ENCODE data around the gene PRM3. TPM values are rescaled to one million over a fixed set of nuclear protein-coding genes. Genes with fewer than 3 reads are reported as not detected.

The PRM3 gene
- polyA plus RNA-seq, 2 of the 4 experiments (the other 2 are of a cell fraction), result not detected

GRCh38 chr16:11256661-11257130 lies 16.7 kb downstream of the PRM3 start:
- peak overlapping the region; percentile 81 for H3K4me3 ChIP-seq
- H3K27ac ChIP-seq, result peak overlapping the region; percentile 94 to 95
- 0 out of 3 replicates have a peak, but pooled peaks cover 5% of the 10 kb centered on the region for H3K4me1 ChIP-seq
- peak; percentile 38 to 48 for DNase-seq (ENCODE audit: low read depth in 1 of 2, low spot score in 1 of 2)
- no peaks in the 10 kb centered on the region for H3K9me3 ChIP-seq
- TF ChIP-seq CBX8 (IDR thresholded peaks at IDR 0.05) (no peak), E2F6 (IDR thresholded peaks at IDR 0.05; ENCODE audit: borderline replicate concordance, low read depth) (0 out of 2 replicates have a peak, but pooled peaks have one; percentile 24), HDAC2 (IDR thresholded peaks at IDR 0.05) (0 out of 2 replicates have a peak, but pooled peaks have one; percentile 44)
- peak; percentile 37 to 67 for ATAC-seq
- POLR2A ChIA-PET, result interaction anchor here (0.6 to 2.7 kb wide), 49 partner anchors 7 to 764 kb away, joined by 3 to 30 read pairs (median 4); partner anchors contain the start of genes CLEC16A, DEXI, PRM3 and TNP2
- CTCF ChIA-PET, result interaction anchor here (0.7 to 12.3 kb wide), 54 partner anchors 10 to 326 kb away, joined by 3 to 364 read pairs (median 6); partner anchors contain the start of genes CLEC16A, PRM3, RMI2 and TNP2
- no peak for FAIRE-seq
- 2% methylated on average over 7 of the region's 32 CpGs for WGBS (ENCODE audit: missing lambda C conversion rate)
- H3K4me2 ChIP-seq, result peak overlapping the region; percentile 100

- ChIA-PET POLR2A (interaction anchor here (0.6 to 2.7 kb wide), 64 partner anchors 8 to 764 kb away, joined by 3 to 30 read pairs (median 4); partner anchors contain the start of genes CLEC16A, DEXI, PRM3 and RMI2), CTCF (interaction anchor here (0.7 to 12.3 kb wide), 69 partner anchors 7 to 327 kb away, joined by 3 to 364 read pairs (median 5); partner anchors contain the start of genes CLEC16A, PRM3, RMI2 and TNP2)
- Histone ChIP-seq H3K4me1 (0 out of 3 replicates have a peak, but pooled peaks cover 5% of the 10 kb centered on the region), H3K4me2 (peak within 1 kb of the TSS; percentile 100), H3K4me3 (peak within 1 kb of the TSS; percentile 81), H3K9me3 (no peaks in the 10 kb centered on the region), H3K27ac (peak within 1 kb of the TSS; percentile 94 to 95)
- DNase-seq (ENCODE audit: low read depth in 1 of 2, low spot score in 1 of 2) (peak; percentile 81 to 83), FAIRE-seq (no peak), ATAC-seq (peak; percentile 67 to 75)
- WGBS (ENCODE audit: missing lambda C conversion rate), result 2% methylated on average over 16 of the region's 100 CpGs
- no peak for TF ChIP-seq GATA3 (IDR thresholded peaks at IDR 0.05; ENCODE audit: borderline replicate concordance)
- no peak for TF ChIP-seq POLR2AphosphoS2 (conservative IDR thresholded peaks at IDR 0.05; ENCODE audit: low read length)
- TF ChIP-seq FOSL2 (IDR thresholded peaks at IDR 0.05), result no peak
- no peak for TF ChIP-seq FOSL2 (CRISPR knock-in tag; IDR thresholded peaks at IDR 0.05)
- TF ChIP-seq ZFP36 (IDR thresholded peaks at IDR 0.05; ENCODE audit: borderline replicate concordance, partially characterized antibody), result no peak
- TF ChIP-seq MAFK (IDR thresholded peaks at IDR 0.05; ENCODE audit: partially characterized antibody), result no peak
- TF ChIP-seq RAD21 (conservative IDR thresholded peaks at IDR 0.05 in 1 of 2, IDR thresholded peaks at IDR 0.05 in 1 of 2), result peak; percentile 55 to 79
- no peak for TF ChIP-seq FOXS1 (CRISPR knock-in tag; IDR thresholded peaks at IDR 0.05)
- no peak for TF ChIP-seq PHF8 (IDR thresholded peaks at IDR 0.05; ENCODE audit: borderline replicate concordance, low read depth)
- TF ChIP-seq FOSB (CRISPR knock-in tag; IDR thresholded peaks at IDR 0.05), result no peak
- TF ChIP-seq EHMT2 (IDR thresholded peaks at IDR 0.05; ENCODE audit: low read depth), result no peak
- no peak for TF ChIP-seq PBX3 (IDR thresholded peaks at IDR 0.05)
- TF ChIP-seq NFE2L2 (conservative IDR thresholded peaks at IDR 0.05; ENCODE audit: low read length), result no peak
- no peak for TF ChIP-seq RCOR1 (IDR thresholded peaks at IDR 0.05; ENCODE audit: low read depth, low read length)
- no peak for TF ChIP-seq RARB (CRISPR knock-in tag; IDR thresholded peaks at IDR 0.05)
- peak; percentile 94 for TF ChIP-seq CTCF (IDR thresholded peaks at IDR 0.05)
- TF ChIP-seq ZC3H11A (IDR thresholded peaks at IDR 0.05), result no peak
- TF ChIP-seq ZNF302 (CRISPR knock-in tag; IDR thresholded peaks at IDR 0.05), result no peak
- TF ChIP-seq CBX8 (IDR thresholded peaks at IDR 0.05), result no peak
- TF ChIP-seq ELK1 (IDR thresholded peaks at IDR 0.05; ENCODE audit: low read depth, low read length), result no peak
- TF ChIP-seq ESRRA (IDR thresholded peaks at IDR 0.05; ENCODE audit: borderline replicate concordance, low read length), result no peak
- no peak for TF ChIP-seq NPAS2 (CRISPR knock-in tag; IDR thresholded peaks at IDR 0.05; ENCODE audit: borderline replicate concordance)
- TF ChIP-seq CBX2 (IDR thresholded peaks at IDR 0.05; ENCODE audit: borderline replicate concordance, low read depth), result no peak
- no peak for TF ChIP-seq CHD2 (IDR thresholded peaks at IDR 0.05; ENCODE audit: low read length, partially characterized antibody)
- TF ChIP-seq POLR2A (IDR thresholded peaks at IDR 0.05; ENCODE audit: low read length), result peak; percentile 99
- TF ChIP-seq KDM5A (IDR thresholded peaks at IDR 0.05), result no peak
- TF ChIP-seq HOXA7 (CRISPR knock-in tag; IDR thresholded peaks at IDR 0.05), result no peak
- no peak for TF ChIP-seq CHD4 (IDR thresholded peaks at IDR 0.05; ENCODE audit: borderline replicate concordance)
- no peak for TF ChIP-seq KDM1A (IDR thresholded peaks at IDR 0.05; ENCODE audit: low read depth)
- no peak for TF ChIP-seq TP53 (CRISPR knock-in tag; IDR thresholded peaks at IDR 0.05)
- no peak for TF ChIP-seq EP300 (IDR thresholded peaks at IDR 0.05)
These were observed 17.4 kb downstream of the PRM3 start, which contains the start of gene SOCS1 for GRCh38 chr16:11255737-11256660. SOCS1 (minus strand) TSS chr16:11256204; CDS start chr16:11255478, 726 bp downstream.

Measured in A549 (cell line).